Spleen (tissue), 11 donors: ENCODE measurements around the gene C16orf82. TPM values are rescaled to one million over a fixed set of nuclear protein-coding genes. Genes with fewer than 3 reads are reported as not detected.
A peak's percentile ranks its signal among the peaks of the same experiment; 100 is the strongest.

Experiments used
- DNase-seq: peaks from one replicate; pipeline ENCODE4 v3.0.0-alpha.2; 2020
- H3K27ac ChIP-seq, 8 donors: fragments of 200-600 bp; sonication (generic) in 7 of 8; 1 replicate in 4 of 8; 2 replicates in 4 of 8; pipeline versions ENCODE4 v1.5.0 to v1.8.0; 2016 to 2021; ENCODE audit warnings: inconsistent platforms in 4 of 8, mild to moderate bottlenecking in 4 of 8, moderate library complexity in 1 of 8
- H3K27me3 ChIP-seq, 7 donors: fragments of 200-600 bp; sonication (generic) in 6 of 7; replicated peaks in 1 of 7; 1 replicate in 4 of 7; 2 replicates in 3 of 7; pipeline versions ENCODE4 v1.5.0 to v1.8.0; 2016 to 2021; ENCODE audit warnings: inconsistent platforms in 3 of 7, mild to moderate bottlenecking in 1 of 7
- H3K36me3 ChIP-seq, 6 donors: fragments of 200-600 bp; sonication (generic) in 5 of 6; 1 replicate in 4 of 6; 2 replicates in 2 of 6; pipeline versions ENCODE4 v1.5.0 to v1.8.0; 2016 to 2021; ENCODE audit warnings: inconsistent platforms in 2 of 6
- H3K4me1 ChIP-seq, 6 donors: fragments of 200-600 bp; sonication (generic) in 5 of 6; 1 replicate in 3 of 6; 2 replicates in 3 of 6; pipeline versions ENCODE4 v1.5.0 to v1.8.0; 2016 to 2021; ENCODE audit warnings: inconsistent platforms in 3 of 6
- H3K4me3 ChIP-seq, 8 donors: fragments of 200-600 bp; sonication (generic) in 7 of 8; 1 replicate in 4 of 8; 2 replicates in 4 of 8; pipeline versions ENCODE4 v1.5.0 to v1.8.0; 2016 to 2021; ENCODE audit warnings: inconsistent platforms in 4 of 8, mild to moderate bottlenecking in 4 of 8, moderate library complexity in 2 of 8
- H3K9me3 ChIP-seq, 8 donors: fragments of 200-600 bp; sonication (generic) in 7 of 8; 1 replicate in 4 of 8; 2 replicates in 4 of 8; pipeline versions ENCODE4 v1.5.0 to v1.8.0; 2016 to 2021; ENCODE audit warnings: inconsistent platforms in 4 of 8
- POLR2A ChIP-seq, 3 donors: fragments of 450-650 bp; IDR thresholded peaks; one replicate each; pipeline ENCODE4 v1.5.1; 2017; ENCODE audit warnings: antibody characterized with exemption in 3 of 3, mild to moderate bottlenecking in 1 of 3
- POLR2AphosphoS5 ChIP-seq, 3 donors: sonication (generic); formaldehyde crosslinking; IDR thresholded peaks; one replicate each; pipeline ENCODE4 v1.5.1; 2017; ENCODE audit warnings: antibody characterized with exemption in 3 of 3
- WGBS, 5 donors: extraction: QIAGEN DNeasy Blood & Tissue Kit in 3 of 5; methylation state at CpG; one replicate each; pipeline versions ENCODE4 v1.1.5 to v1.1.7; 2013 to 2018; 5-methylcytosine and 5-hydroxymethylcytosine counted together
- intact Hi-C: fragments of 100-400 bp; cut with DNase I; formaldehyde crosslinking; loops from one replicate; pipeline ENCODE4 v1.15.0; 2023; ENCODE audit warnings: low total_unique reads
- polyA plus RNA-seq, 3 donors: library from polyadenylated mRNA; stranded (reverse); fragments of 200-250 nt; gene quantifications; one replicate each; pipeline ENCODE4 v1.2.1, GENCODE V29; 2013
- total RNA-seq, 7 donors: library from RNA; depleted of rRNA in 3 of 7; stranded (reverse); fragments of >200 nt in 3 of 7; fragmentation: NEBNext Ultra II Directional in 4 of 7; extraction: Animal tissue kit (Norgen Biotek cat#: 25700) in 4 of 7; gene quantifications; one replicate each; pipeline versions ENCODE4 v1.1.0 to v1.2.1, GENCODE V29; 2016 to 2021
- TF ChIP-seq, protein P1 (sequence below), 11 experiments: fragments of 200-600 bp in 7 of 11; fragments of 450-650 bp in 4 of 11; sonication (generic) in 4 of 11; IDR thresholded peaks in 8 of 11; conservative IDR thresholded peaks in 3 of 11; 1 replicate in 7 of 11; 2 replicates in 4 of 11; pipeline versions ENCODE4 v1.4.0 to v1.8.0; 2016 to 2021; ENCODE audit warnings: antibody characterized with exemption in 11 of 11, inconsistent platforms in 4 of 11, mild to moderate bottlenecking in 1 of 11
- donor health status: healthy with polysubstance abuse.
- donor health status: DM: no; HTN: no; CAD: no; lungs with moderate emphysema.
- donor health status: DM: no; HTN: no; CAD: no.
- donor health status: Bipolar disorder and iron deficiency.
- donor health status: healthy.
- donor health status: DM: no; HTN: no; CAD: no.
- donor health status: DM: yes; HTN: yes; CAD: no.

The C16orf82 gene
- total and polyA plus RNA-seq, 10 donors = not detected

DNA sequence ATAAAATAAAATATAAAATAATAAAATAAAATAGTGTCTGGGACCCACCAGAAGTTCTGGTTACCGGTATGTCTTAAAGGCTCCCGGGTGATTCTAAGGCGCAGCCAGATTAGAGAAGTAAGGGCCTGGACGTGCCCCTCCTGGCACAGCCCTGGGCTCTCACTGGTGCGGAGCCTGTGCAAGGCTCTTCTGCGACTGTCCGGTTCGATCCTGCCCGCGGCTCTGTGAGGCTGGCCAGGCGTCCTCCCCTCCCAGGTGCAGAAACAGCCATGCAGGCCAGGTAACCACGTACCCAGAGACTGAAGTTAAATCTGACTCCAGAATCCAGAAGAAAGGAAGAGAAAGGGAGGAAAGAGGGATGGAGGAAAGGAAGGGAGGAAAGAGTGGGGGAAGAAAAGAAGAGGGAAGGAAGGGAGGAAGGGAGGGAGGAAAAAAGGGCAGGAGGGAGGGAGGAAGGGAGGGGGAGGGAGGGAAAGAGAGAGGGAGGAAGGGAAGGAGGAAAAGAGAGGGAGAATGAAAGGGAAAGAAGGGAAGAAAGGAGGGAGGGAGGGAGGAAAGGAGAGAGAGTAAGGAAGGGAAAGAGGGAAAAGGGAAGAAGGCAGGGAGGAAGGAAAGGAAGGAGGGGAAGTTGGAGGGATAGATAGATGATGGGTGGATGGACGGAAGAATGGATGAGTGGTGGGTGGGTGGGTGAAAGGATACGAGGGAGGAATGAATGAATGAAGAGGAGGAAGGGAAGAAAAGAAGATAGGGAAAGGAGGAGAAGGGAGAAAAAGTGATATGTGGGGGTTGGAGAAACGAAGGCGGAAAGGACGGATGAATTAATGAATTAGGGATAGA is 42.3 kb downstream of the C16orf82 start:
- Histone ChIP-seq H3K4me3 (peak overlapping the region in 5 of 8 donors; percentile 3 to 63 (median 30)), H3K27me3 (peaks cover 0 to 10% (median 0%) of the 10 kb centered on the region in 7 donors), H3K36me3 (no peaks in the 10 kb centered on the region), H3K4me1 (peaks cover 9 to 51% (median 32%) of the 10 kb centered on the region in 6 donors), H3K9me3 (peaks cover 0 to under 1% (median 0%) of the 10 kb centered on the region in 8 donors), H3K27ac (peak overlapping the region in 6 of 8 donors; percentile 22 to 68 (median 56))
- DNase-seq = no peak
- intact Hi-C loops = loop anchor here (10.0 kb wide), 1 partner anchor 1274 kb away; no protein-coding TSS in a partner anchor
- WGBS, 5 donors = 68 to 77% (median 71%) methylated on average over 17 of the region's 17 CpGs
- TF ChIP-seq POLR2A (IDR thresholded peaks at IDR 0.05) (no peak), POLR2AphosphoS5 (IDR thresholded peaks at IDR 0.05) (no peak)
- TF ChIP-seq, protein P1, sequence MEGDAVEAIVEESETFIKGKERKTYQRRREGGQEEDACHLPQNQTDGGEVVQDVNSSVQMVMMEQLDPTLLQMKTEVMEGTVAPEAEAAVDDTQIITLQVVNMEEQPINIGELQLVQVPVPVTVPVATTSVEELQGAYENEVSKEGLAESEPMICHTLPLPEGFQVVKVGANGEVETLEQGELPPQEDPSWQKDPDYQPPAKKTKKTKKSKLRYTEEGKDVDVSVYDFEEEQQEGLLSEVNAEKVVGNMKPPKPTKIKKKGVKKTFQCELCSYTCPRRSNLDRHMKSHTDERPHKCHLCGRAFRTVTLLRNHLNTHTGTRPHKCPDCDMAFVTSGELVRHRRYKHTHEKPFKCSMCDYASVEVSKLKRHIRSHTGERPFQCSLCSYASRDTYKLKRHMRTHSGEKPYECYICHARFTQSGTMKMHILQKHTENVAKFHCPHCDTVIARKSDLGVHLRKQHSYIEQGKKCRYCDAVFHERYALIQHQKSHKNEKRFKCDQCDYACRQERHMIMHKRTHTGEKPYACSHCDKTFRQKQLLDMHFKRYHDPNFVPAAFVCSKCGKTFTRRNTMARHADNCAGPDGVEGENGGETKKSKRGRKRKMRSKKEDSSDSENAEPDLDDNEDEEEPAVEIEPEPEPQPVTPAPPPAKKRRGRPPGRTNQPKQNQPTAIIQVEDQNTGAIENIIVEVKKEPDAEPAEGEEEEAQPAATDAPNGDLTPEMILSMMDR (IDR thresholded peaks at IDR 0.05 in 8 of 11, conservative IDR thresholded peaks at IDR 0.05 in 3 of 11) = no peak

DNA sequence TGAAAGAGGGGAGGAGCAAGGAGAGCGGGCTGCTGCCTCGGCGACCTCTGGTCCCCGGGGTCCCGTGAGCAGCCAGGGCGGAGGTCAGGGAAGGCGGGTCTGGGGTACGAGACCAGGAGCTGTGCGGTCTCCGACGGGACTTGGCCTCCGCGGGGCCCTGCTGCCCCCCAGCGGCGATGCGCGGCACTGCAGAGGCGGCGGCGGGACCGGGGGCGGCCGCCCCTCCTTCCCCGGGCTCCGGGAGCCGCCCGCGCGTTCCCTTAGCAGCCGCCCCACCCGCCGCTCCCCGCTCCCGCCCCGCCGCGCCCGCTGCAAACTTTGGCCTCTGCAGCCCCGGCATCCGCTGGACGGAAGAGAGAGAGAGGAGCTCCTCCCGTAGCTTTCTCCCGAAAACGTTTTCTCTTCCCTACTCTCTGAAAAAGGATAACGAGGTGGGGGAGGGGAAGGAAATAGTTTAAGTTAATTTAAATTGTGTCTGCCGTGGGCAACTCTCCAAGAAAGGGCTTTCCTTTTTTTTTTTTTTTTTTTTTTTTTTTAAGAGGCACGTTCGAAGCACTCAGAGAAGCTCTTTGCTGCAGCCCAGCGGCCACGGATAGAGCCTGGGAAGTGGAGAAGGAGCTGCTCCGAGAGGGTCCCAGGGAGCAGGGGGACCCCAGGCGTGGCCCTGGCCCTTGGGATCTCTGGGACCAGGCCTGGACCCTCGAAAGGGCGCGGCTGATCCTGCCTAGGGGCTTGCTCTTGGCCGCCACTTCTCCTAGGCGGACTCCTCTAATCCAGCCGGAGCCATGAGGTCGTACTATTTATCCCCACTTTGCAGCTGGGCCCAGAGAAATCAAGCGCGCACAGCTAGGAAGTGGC is 43.2 kb downstream of the C16orf82 start:
- peak overlapping the region in 5 of 8 donors; percentile 3 to 63 (median 30) for H3K4me3 ChIP-seq
- intact Hi-C loops = loop anchor here (10.0 kb wide), 1 partner anchor 1275 kb away; no protein-coding TSS in a partner anchor
- H3K27ac ChIP-seq = peak overlapping the region in 7 of 8 donors; percentile 29 to 68 (median 62)
- no peaks in the 10 kb centered on the region for H3K9me3 ChIP-seq
- H3K36me3 ChIP-seq = no peaks in the 10 kb centered on the region
- DNase-seq = peak; percentile 93
- peaks cover 0 to 10% (median 0%) of the 10 kb centered on the region in 7 donors for H3K27me3 ChIP-seq
- TF ChIP-seq, protein P1 (IDR thresholded peaks at IDR 0.05 in 8 of 11, conservative IDR thresholded peaks at IDR 0.05 in 3 of 11) = peak; percentile 34 to 99 (median 94)
- peak in 2 of 3 donors; percentile 26 to 49 for TF ChIP-seq POLR2AphosphoS5 (IDR thresholded peaks at IDR 0.05)
- TF ChIP-seq POLR2A (IDR thresholded peaks at IDR 0.05) = no peak
- H3K4me1 ChIP-seq = peaks cover 9 to 57% (median 33%) of the 10 kb centered on the region in 6 donors
- 7 to 13% (median 8%) methylated on average over 41 to 61 of the region's 61 CpGs for WGBS, 5 donors

DNA sequence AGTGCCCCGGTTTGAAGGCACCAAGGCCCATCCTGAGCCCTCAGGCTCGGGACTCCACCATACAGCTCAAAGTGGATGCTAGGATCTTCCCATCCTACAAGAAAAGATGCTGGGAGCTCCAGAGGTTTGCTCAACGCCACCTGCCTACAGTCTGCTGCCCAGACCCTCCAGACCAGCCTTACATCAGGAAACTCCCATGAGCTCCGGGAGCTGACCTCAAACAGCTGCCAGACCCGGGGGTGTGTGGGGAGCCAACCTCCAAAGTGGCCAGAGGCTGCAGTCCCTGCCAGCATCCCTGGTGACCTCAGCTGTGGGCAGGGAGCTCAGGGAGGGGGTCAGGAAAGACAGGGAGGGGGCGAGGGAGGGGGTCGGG is 43.8 kb downstream of the C16orf82 start:
- WGBS, 5 donors = 40 to 57% (median 49%) methylated on average over 4 to 7 of the region's 7 CpGs
- H3K27ac ChIP-seq = peak overlapping the region in 6 of 8 donors; percentile 29 to 68 (median 62)
- TF ChIP-seq POLR2AphosphoS5 (IDR thresholded peaks at IDR 0.05) (no peak), POLR2A (IDR thresholded peaks at IDR 0.05) (no peak)
- TF ChIP-seq, protein P1 (IDR thresholded peaks at IDR 0.05 in 8 of 11, conservative IDR thresholded peaks at IDR 0.05 in 3 of 11) = no peak
- peak overlapping the region in 1 of 8 donors; percentile 37 for H3K4me3 ChIP-seq
- peaks cover 9 to 57% (median 33%) of the 10 kb centered on the region in 6 donors for H3K4me1 ChIP-seq
- H3K36me3 ChIP-seq = no peaks in the 10 kb centered on the region
- DNase-seq = no peak
- H3K9me3 ChIP-seq = no peaks in the 10 kb centered on the region
- intact Hi-C loops = no loop called here
- peaks cover 0 to 10% (median 0%) of the 10 kb centered on the region in 7 donors for H3K27me3 ChIP-seq
